Activated B cell treated with CpG ODN at 0.5 μM for 24 hours (primary cell): ENCODE measurements around the gene KDM4B. TPM values are rescaled to one million over a fixed set of nuclear protein-coding genes. Genes with fewer than 3 reads are reported as not detected.

Experiments
- ATAC-seq: fragments of 200-7000 bp; cut with Tn5 transposase; one replicate; pipeline ENCODE4 v1.10.0; 2021; ENCODE audit warnings: low read depth, mild to moderate bottlenecking, moderate library complexity
- CTCF ChIA-PET: fragments of 350-600 bp; sonication (Branson Sonifier 250); formaldehyde crosslinking; loops from one replicate; lab custom pipeline; 2021; ENCODE audit warnings: antibody characterized with exemption; lab: Charles Lee
- POLR2A ChIA-PET: fragments of 350-600 bp; sonication (Branson Sonifier 250); formaldehyde crosslinking; loops from one replicate; lab custom pipeline; 2021; ENCODE audit warnings: antibody characterized with exemption; lab: Charles Lee
- DNase-seq: peaks from one replicate; pipeline ENCODE4 v3.0.0; 2022
- H3K27ac Mint-ChIP-seq: one replicate; pipeline ENCODE4 v1.8.0; 2020; ENCODE audit warnings: mixed read lengths
- H3K27me3 Mint-ChIP-seq: one replicate; pipeline ENCODE4 v1.8.0; 2021; ENCODE audit warnings: mixed read lengths
- H3K36me3 Mint-ChIP-seq: one replicate; pipeline ENCODE4 v1.8.0; 2021; ENCODE audit warnings: low read depth, mixed read lengths
- H3K4me1 Mint-ChIP-seq: one replicate; pipeline ENCODE4 v1.8.0; 2021; ENCODE audit warnings: mixed read lengths
- H3K4me3 Mint-ChIP-seq: one replicate; pipeline ENCODE4 v1.8.0; 2020; ENCODE audit warnings: mild to moderate bottlenecking, mixed read lengths
- H3K9me3 Mint-ChIP-seq: one replicate; pipeline ENCODE4 v1.8.0; 2020; ENCODE audit warnings: mixed read lengths
- intact Hi-C: fragments of 100-400 bp; cut with micrococcal nuclease; formaldehyde crosslinking; loops from one replicate; pipeline ENCODE4 v1.15.1; 2024
- total RNA-seq: library from RNA; stranded (reverse); gene quantifications from 2 replicates; pipeline ENCODE4 v1.2.3, GENCODE V29; 2022
- TF ChIP-seq, protein P1 (sequence below): fragments of 200-600 bp; IDR thresholded peaks from one replicate; pipeline ENCODE4 v1.8.0; 2022; ENCODE audit warnings: antibody characterized with exemption, mild to moderate bottlenecking

Gene KDM4B
- total RNA-seq, 1 donor from 2014 or later: 88.9 TPM

DNA sequence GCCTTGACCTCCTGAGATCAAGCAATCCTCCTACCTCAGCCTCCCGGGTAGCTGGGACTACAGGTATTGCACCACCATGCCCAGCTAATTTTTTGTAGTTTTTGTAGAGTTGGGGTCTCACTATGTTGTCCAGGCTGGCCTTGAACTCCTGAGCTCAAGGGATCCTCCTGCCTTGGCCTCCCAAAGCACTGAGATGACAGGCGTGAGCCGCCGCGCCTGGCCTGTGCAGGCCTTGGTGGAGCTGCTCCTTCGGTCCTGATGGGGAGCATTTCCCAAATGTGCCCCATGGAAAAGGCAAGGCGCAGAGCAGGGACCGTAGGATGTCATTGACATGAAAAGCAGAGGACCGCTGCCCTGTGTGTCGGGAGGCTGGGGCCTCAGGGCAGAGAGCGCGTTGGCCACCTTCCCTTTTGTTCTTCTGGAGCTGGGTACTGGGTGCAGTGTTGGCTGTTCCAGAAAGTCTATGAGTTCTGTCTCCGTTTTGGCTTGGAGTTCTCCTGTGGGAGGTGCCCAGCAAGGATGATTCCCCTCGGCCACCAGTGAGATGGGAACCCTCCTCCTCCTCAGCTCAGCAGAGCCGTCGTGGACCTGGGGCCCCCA lies 128.5 kb downstream of the KDM4B start:
- Mint-ChIP-seq H3K4me3 (no peak overlapping the region), H3K27me3 (no peaks in the 10 kb centered on the region), H3K27ac (no peak overlapping the region), H3K4me1 (no peaks in the 10 kb centered on the region), H3K36me3 (peaks cover 40% of the 10 kb centered on the region), H3K9me3 (peaks cover 11% of the 10 kb centered on the region)
- intact Hi-C loops: no loop called here
- ATAC-seq (no peak), DNase-seq (no peak)
- ChIA-PET POLR2A (no interaction called here), CTCF (no interaction called here)
- TF ChIP-seq, protein P1, sequence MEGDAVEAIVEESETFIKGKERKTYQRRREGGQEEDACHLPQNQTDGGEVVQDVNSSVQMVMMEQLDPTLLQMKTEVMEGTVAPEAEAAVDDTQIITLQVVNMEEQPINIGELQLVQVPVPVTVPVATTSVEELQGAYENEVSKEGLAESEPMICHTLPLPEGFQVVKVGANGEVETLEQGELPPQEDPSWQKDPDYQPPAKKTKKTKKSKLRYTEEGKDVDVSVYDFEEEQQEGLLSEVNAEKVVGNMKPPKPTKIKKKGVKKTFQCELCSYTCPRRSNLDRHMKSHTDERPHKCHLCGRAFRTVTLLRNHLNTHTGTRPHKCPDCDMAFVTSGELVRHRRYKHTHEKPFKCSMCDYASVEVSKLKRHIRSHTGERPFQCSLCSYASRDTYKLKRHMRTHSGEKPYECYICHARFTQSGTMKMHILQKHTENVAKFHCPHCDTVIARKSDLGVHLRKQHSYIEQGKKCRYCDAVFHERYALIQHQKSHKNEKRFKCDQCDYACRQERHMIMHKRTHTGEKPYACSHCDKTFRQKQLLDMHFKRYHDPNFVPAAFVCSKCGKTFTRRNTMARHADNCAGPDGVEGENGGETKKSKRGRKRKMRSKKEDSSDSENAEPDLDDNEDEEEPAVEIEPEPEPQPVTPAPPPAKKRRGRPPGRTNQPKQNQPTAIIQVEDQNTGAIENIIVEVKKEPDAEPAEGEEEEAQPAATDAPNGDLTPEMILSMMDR: no peak

DNA sequence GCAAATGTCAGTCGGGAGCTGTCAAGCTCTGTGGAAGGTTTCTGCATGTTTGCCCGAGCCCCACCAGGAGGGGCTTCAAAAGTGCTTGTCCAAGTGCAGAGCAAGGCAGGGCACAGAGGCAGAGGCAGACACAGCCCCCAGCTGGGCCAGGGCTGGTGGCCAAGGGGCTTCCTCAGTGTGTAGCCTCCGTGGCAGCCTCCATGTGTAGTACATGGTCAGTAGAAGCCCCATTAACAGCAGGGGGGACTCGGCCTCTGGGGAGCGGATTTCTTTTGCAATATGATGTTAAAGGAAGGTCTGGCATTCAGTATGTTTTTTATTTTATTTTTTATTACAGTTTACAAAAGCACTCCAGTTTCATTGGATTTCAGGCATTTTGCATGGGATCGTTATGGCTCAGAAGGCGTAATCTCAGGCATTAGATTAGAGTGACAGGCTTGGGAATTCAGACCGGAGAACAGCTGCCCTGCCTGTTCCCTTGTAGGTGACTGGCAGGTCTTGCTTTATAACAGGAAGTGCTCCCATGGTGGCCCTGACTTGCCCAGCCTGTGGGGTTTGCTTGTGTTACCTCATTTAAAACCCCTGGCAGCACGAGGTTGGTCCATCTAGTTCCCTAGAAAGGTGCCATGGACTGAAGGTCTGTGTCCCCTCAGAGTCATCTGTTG lies 129.2 kb downstream of the KDM4B start:
- no peaks in the 10 kb centered on the region for H3K4me1 Mint-ChIP-seq
- peaks cover 40% of the 10 kb centered on the region for H3K36me3 Mint-ChIP-seq
- TF ChIP-seq, protein P1: no peak
- H3K4me3 Mint-ChIP-seq: no peak overlapping the region
- POLR2A ChIA-PET: no interaction called here
- peaks cover 11% of the 10 kb centered on the region for H3K9me3 Mint-ChIP-seq
- H3K27me3 Mint-ChIP-seq: no peaks in the 10 kb centered on the region
- no peak overlapping the region for H3K27ac Mint-ChIP-seq
- DNase-seq (no peak), ATAC-seq (no peak)
- CTCF ChIA-PET: no interaction called here
- intact Hi-C loops: no loop called here

DNA sequence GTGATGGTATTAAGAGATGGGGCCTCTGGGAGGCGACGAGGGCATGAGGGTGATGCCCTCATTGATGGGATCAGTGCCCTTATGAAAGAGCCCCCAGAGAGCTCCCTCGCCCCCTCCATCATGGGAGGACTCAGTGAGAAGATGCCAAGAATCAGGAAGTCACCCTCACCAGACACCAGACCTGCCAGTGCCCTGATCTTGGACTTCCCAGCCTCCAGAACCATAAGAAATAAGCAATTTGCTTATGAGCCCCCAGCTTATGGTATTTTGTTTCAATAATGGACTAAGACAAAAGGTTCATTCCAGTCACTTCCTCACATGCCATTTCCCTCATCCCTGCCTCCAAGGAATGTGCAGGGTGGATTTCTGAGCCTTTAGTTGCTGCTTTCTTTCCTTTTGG lies 129.7 kb downstream of the KDM4B start:
- CTCF ChIA-PET: no interaction called here
- intact Hi-C loops: no loop called here
- no peaks in the 10 kb centered on the region for H3K4me1 Mint-ChIP-seq
- no peaks in the 10 kb centered on the region for H3K27me3 Mint-ChIP-seq
- peaks cover 11% of the 10 kb centered on the region for H3K9me3 Mint-ChIP-seq
- ATAC-seq: no peak
- no peak for DNase-seq
- no peak overlapping the region for H3K27ac Mint-ChIP-seq
- peaks cover 40% of the 10 kb centered on the region for H3K36me3 Mint-ChIP-seq
- H3K4me3 Mint-ChIP-seq: no peak overlapping the region
- POLR2A ChIA-PET: no interaction called here
- TF ChIP-seq, protein P1: no peak

DNA sequence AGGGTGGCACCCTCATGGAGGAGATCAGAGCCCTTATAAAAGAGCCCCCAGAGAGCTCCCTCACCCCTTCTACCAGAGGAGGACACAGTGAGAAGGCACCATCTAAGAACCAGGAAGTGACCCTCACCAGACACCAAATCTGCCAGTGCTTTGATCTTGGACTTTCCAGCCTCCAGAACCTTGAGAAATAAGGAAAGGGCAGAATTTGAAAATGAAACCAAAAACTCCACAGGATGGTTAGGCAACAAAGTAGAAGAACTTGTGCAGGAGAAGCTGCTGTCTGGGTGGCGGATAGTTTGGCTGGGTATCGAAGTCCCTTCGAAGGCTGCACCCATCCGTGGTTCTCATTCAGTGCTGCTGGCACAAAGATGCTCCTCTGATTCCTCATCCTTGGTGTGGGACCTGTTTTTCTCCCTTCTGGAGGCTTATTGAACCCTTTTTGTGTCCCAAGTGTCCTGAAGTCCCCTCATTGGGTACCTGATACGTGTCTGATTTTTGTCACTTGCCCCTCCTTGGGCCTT lies 130.8 kb downstream of the KDM4B start:
- H3K36me3 Mint-ChIP-seq: peaks cover 40% of the 10 kb centered on the region
- no peaks in the 10 kb centered on the region for H3K27me3 Mint-ChIP-seq
- ChIA-PET POLR2A (no interaction called here), CTCF (no interaction called here)
- peaks cover 11% of the 10 kb centered on the region for H3K9me3 Mint-ChIP-seq
- intact Hi-C loops: no loop called here
- H3K27ac Mint-ChIP-seq: no peak overlapping the region
- no peaks in the 10 kb centered on the region for H3K4me1 Mint-ChIP-seq
- ATAC-seq (no peak), DNase-seq (no peak)
- no peak overlapping the region for H3K4me3 Mint-ChIP-seq
- TF ChIP-seq, protein P1: no peak

DNA sequence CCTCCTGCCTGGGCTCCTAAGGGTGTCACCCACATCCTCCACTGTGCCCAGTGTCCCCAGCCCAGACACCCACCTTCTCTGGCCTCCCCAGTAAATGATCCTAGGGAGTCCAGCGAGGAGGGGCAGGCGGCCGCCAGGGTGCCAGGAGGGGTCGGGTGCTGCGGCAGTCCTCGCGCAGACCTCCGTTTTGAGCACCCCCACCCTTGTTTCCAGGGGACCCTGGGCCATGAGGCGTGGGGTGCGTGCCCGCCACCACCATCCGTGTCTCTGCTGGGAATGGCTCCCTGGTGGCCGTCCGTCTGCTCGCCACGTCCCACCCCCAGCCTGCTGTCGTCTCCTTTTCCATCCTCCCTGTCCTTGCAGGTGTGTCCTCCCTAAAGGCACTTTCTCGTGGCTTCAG lies 133.0 kb downstream of the KDM4B start:
- peaks cover 11% of the 10 kb centered on the region for H3K9me3 Mint-ChIP-seq
- intact Hi-C loops: no loop called here
- H3K27me3 Mint-ChIP-seq: no peaks in the 10 kb centered on the region
- H3K36me3 Mint-ChIP-seq: peaks cover 42% of the 10 kb centered on the region
- ChIA-PET POLR2A (no interaction called here), CTCF (no interaction called here)
- no peak for ATAC-seq
- no peak for DNase-seq
- no peaks in the 10 kb centered on the region for H3K4me1 Mint-ChIP-seq
- TF ChIP-seq, protein P1: no peak
- no peak overlapping the region for H3K27ac Mint-ChIP-seq
- no peak overlapping the region for H3K4me3 Mint-ChIP-seq
